Endothelial cell of umbilical vein (primary cell): ENCODE measurements around the gene MB. TPM values are rescaled to one million over a fixed set of nuclear protein-coding genes. Genes with fewer than 3 reads are reported as not detected.

Source experiments
- BruUV-seq: library from RNA; stranded (reverse); fragments of 400-500 nt; replicated peaks from 2 replicates; lab custom pipeline; 2021; lab: Mats Ljungman, UMichigan
- CTCF ChIA-PET: fragments of 300-600, 350-600 bp; sonication (Branson Sonifier 250); formaldehyde crosslinking; loops from one replicate; lab custom pipeline; 2021; ENCODE audit warnings: antibody characterized with exemption, inconsistent platforms; lab: Charles Lee
- POLR2A ChIA-PET: fragments of 300-600, 350-600 bp; sonication (Branson Sonifier 250); formaldehyde crosslinking; loops from one replicate; lab custom pipeline; 2021; ENCODE audit warnings: antibody characterized with exemption, inconsistent platforms; lab: Charles Lee
- DNase-seq: peaks from one replicate; pipeline ENCODE4 v3.0.0-alpha.2; 2011; ENCODE audit warnings: low read depth, low spot score
- FAIRE-seq: peaks from 2 replicates; lab custom pipeline; 2011; peaks lifted over from hg19 to GRCh38; lab: Jason Lieb, UNC
- H2AFZ ChIP-seq: 2 replicates; pipeline ENCODE4 v1.6.0; 2012; ENCODE audit warnings: low read depth, low read length, control low read depth, inconsistent platforms
- H3K27ac ChIP-seq: 2 replicates; pipeline ENCODE4 v1.5.1; 2011; ENCODE audit warnings: low read depth, mild to moderate bottlenecking, control low read depth, low read length, moderate library complexity; ENCODE audit not compliant: insufficient read depth
- H3K27me3 ChIP-seq, 2 experiments: 2 replicates each; pipeline versions ENCODE4 v1.6.0 to v1.6.1; 2011; ENCODE audit warnings: low read length in 2 of 2, mixed read lengths in 1 of 2; ENCODE audit not compliant: control insufficient read depth in 2 of 2, insufficient read depth in 2 of 2
- H3K36me3 ChIP-seq, 2 experiments: 2 replicates in 1 of 2; 3 replicates in 1 of 2; pipeline ENCODE4 v1.5.1; 2011; ENCODE audit warnings: low read length in 2 of 2, mild to moderate bottlenecking in 1 of 2, moderate library complexity in 1 of 2; ENCODE audit not compliant: control insufficient read depth in 2 of 2, insufficient read depth in 2 of 2; ENCODE audit errors: extremely low read depth in 1 of 2
- H3K4me1 ChIP-seq: 3 replicates; pipeline ENCODE4 v1.5.1; 2011; ENCODE audit warnings: mild to moderate bottlenecking, low read length; ENCODE audit not compliant: control insufficient read depth, insufficient read depth; ENCODE audit errors: extremely low read depth
- H3K4me2 ChIP-seq: 2 replicates; pipeline ENCODE4 v1.6.1; 2011; ENCODE audit warnings: low read length, control low read depth, mixed read lengths; ENCODE audit not compliant: insufficient read depth
- H3K4me3 ChIP-seq, 3 experiments: fragments of 200-600 bp in 1 of 3; sonication (generic), shearing (Covaris generic) in 1 of 3; replicated peaks in 1 of 3; 2 replicates each; pipeline ENCODE4 v1.5.1; 2011 to 2016; ENCODE audit warnings: control low read depth in 3 of 3, low read length in 3 of 3, mild to moderate bottlenecking in 2 of 3, inconsistent platforms in 1 of 3, low read depth in 1 of 3, moderate library complexity in 1 of 3; ENCODE audit not compliant: insufficient read depth in 1 of 3
- H3K79me2 ChIP-seq: 2 replicates; pipeline ENCODE4 v1.6.0; 2012; ENCODE audit warnings: low read length, inconsistent platforms; ENCODE audit not compliant: control insufficient read depth, insufficient read depth
- H3K9ac ChIP-seq: replicated peaks from 2 replicates; pipeline ENCODE3; 2011; ENCODE audit warnings: low read length, control low read depth; ENCODE audit not compliant: insufficient read depth; ENCODE audit errors: extremely low read depth
- H3K9me1 ChIP-seq: replicated peaks from 3 replicates; pipeline ENCODE4 v1.6.0; 2011; ENCODE audit warnings: mild to moderate bottlenecking, low read length; ENCODE audit not compliant: control insufficient read depth, insufficient read depth; ENCODE audit errors: extremely low read depth
- H3K9me3 ChIP-seq: replicated peaks from 2 replicates; pipeline ENCODE4 v1.5.1; 2012; ENCODE audit warnings: low read length, inconsistent platforms; ENCODE audit not compliant: control insufficient read depth, insufficient read depth
- H4K20me1 ChIP-seq: replicated peaks from 2 replicates; pipeline ENCODE3; 2011; ENCODE audit warnings: mild to moderate bottlenecking, low read length; ENCODE audit not compliant: control insufficient read depth, insufficient read depth; ENCODE audit errors: extremely low read depth
- EZH2 ChIP-seq: IDR thresholded peaks from 2 replicates; pipeline ENCODE4 v1.6.1; 2012; ENCODE audit warnings: borderline replicate concordance, low read depth, mild to moderate bottlenecking, moderate library complexity, low read length, inconsistent platforms; ENCODE audit not compliant: severe bottlenecking
- FOS ChIP-seq: IDR thresholded peaks from 2 replicates; pipeline ENCODE4 v1.6.1; 2011; ENCODE audit warnings: mild to moderate bottlenecking, low read length, moderate library complexity, borderline replicate concordance; ENCODE audit not compliant: insufficient read depth
- GATA2 ChIP-seq: IDR thresholded peaks from 2 replicates; pipeline ENCODE4 v1.7.0; 2011; ENCODE audit warnings: low read depth, mild to moderate bottlenecking, moderate library complexity, mixed read lengths, low read length; ENCODE audit not compliant: insufficient read length, insufficient read depth
- JUN ChIP-seq: IDR thresholded peaks from 2 replicates; pipeline ENCODE4 v1.6.1; 2011; ENCODE audit warnings: borderline replicate concordance, low read depth; ENCODE audit not compliant: insufficient read length, insufficient read depth
- MAX ChIP-seq: IDR thresholded peaks from 2 replicates; pipeline ENCODE4 v1.6.1; 2011; ENCODE audit not compliant: insufficient read depth, insufficient read length
- dilution Hi-C: fragments of 300-500 bp; cut with MboI; formaldehyde crosslinking; loops from one replicate; pipeline ENCODE4 v1.15.0; 2019; ENCODE audit warnings: low sequenced_read_pairs; ENCODE audit not compliant: extremely low pct_ligation_motif_present
- intact Hi-C: fragments of 100-400 bp; cut with micrococcal nuclease; formaldehyde crosslinking; loops from one replicate; pipeline ENCODE4 v1.10.0; 2022
- polyA plus RNA-seq, 4 experiments: library from polyadenylated mRNA; depleted of rRNA in 3 of 4; stranded (reverse) in 3 of 4; unstranded in 1 of 4; fragments of >200 nt; gene quantifications; 2 replicates each; pipeline versions ENCODE4 v1.2.1 to v1.2.3, GENCODE V29; 2011 to 2012; ENCODE audit warnings: missing spikeins in 1 of 4
- total RNA-seq: library from RNA; stranded (reverse); gene quantifications from 2 replicates; pipeline ENCODE4 v1.2.3, GENCODE V29; 2021
- TF ChIP-seq, protein P1 (sequence below), 2 donors: IDR thresholded peaks; 1 replicate in 1 of 2; 2 replicates in 1 of 2; pipeline ENCODE4 v1.5.1; 2011; ENCODE audit warnings: low read length in 2 of 2, mild to moderate bottlenecking in 2 of 2, moderate library complexity in 2 of 2, control low read depth in 1 of 2, inconsistent platforms in 1 of 2, low read depth in 1 of 2; ENCODE audit not compliant: insufficient read depth in 1 of 2; ENCODE audit errors: extremely low read depth in 1 of 2

The MB gene
- total and polyA plus RNA-seq, 2 donors (not counting 3 experiments of a cell fraction or from before 2014, with no cell fraction given), result not detected

DNA sequence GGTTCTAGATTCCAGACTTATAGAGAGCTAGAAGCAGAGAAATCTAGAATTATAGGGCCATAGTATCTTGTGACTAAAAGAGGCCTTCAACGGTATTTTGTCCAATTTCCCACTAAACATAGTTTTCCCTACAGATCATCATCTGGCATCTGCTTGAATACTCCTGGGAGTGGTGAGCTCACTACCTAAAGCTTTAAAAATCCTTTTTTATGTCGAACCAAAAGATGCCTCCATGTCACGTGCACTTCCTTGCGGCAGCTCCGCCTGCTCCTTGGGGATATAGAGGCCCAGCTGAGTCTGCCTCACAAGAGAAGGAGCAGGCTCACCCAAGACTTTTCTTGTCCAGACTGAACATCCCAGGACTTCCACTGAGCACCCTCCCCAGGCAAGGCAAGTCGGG is 4.3 kb upstream of the MB start:
- Histone ChIP-seq H3K9me3 (no peaks in the 10 kb centered on the region), H3K4me2 (no peak overlapping the region), H2AFZ (no peak overlapping the region), H3K4me3 (no peak overlapping the region), H3K27ac (no peak overlapping the region), H3K27me3 (peaks cover 5 to 9% of the 10 kb centered on the region in 2 experiments), H4K20me1 (no peaks in the 10 kb centered on the region), H3K36me3 (no peaks in the 10 kb centered on the region), H3K4me1 (no peaks in the 10 kb centered on the region), H3K9ac (no peak overlapping the region), H3K9me1 (no peaks in the 10 kb centered on the region), H3K79me2 (no peaks in the 10 kb centered on the region)
- BruUV-seq, result no TSS peak
- CTCF ChIA-PET, result interaction anchor here (1.2 to 3.7 kb wide), 9 partner anchors 8 to 503 kb away, joined by 3 to 40 read pairs (median 4); no protein-coding TSS in a partner anchor
- FAIRE-seq (no peak), DNase-seq (no peak)
- dilution Hi-C loops (no loop called here), intact Hi-C loops (no loop called here)
- TF ChIP-seq, protein P1, sequence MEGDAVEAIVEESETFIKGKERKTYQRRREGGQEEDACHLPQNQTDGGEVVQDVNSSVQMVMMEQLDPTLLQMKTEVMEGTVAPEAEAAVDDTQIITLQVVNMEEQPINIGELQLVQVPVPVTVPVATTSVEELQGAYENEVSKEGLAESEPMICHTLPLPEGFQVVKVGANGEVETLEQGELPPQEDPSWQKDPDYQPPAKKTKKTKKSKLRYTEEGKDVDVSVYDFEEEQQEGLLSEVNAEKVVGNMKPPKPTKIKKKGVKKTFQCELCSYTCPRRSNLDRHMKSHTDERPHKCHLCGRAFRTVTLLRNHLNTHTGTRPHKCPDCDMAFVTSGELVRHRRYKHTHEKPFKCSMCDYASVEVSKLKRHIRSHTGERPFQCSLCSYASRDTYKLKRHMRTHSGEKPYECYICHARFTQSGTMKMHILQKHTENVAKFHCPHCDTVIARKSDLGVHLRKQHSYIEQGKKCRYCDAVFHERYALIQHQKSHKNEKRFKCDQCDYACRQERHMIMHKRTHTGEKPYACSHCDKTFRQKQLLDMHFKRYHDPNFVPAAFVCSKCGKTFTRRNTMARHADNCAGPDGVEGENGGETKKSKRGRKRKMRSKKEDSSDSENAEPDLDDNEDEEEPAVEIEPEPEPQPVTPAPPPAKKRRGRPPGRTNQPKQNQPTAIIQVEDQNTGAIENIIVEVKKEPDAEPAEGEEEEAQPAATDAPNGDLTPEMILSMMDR (IDR thresholded peaks at IDR 0.05; ENCODE audit: extremely low read depth in 1 of 2, insufficient read depth in 1 of 2, low read depth in 1 of 2, low read length in 2 of 2), result no peak
- TF ChIP-seq GATA2 (no peak), EZH2 (no peak), FOS (no peak), MAX (no peak), JUN (no peak)
- POLR2A ChIA-PET, result no interaction called here
